ENCODE data around the gene LPO. TPM values are rescaled to one million over a fixed set of nuclear protein-coding genes. Genes with fewer than 3 reads are reported as not detected.

LPO gene
- total RNA-seq, 1 experiment from 2014 or later, result not detected

DNA sequence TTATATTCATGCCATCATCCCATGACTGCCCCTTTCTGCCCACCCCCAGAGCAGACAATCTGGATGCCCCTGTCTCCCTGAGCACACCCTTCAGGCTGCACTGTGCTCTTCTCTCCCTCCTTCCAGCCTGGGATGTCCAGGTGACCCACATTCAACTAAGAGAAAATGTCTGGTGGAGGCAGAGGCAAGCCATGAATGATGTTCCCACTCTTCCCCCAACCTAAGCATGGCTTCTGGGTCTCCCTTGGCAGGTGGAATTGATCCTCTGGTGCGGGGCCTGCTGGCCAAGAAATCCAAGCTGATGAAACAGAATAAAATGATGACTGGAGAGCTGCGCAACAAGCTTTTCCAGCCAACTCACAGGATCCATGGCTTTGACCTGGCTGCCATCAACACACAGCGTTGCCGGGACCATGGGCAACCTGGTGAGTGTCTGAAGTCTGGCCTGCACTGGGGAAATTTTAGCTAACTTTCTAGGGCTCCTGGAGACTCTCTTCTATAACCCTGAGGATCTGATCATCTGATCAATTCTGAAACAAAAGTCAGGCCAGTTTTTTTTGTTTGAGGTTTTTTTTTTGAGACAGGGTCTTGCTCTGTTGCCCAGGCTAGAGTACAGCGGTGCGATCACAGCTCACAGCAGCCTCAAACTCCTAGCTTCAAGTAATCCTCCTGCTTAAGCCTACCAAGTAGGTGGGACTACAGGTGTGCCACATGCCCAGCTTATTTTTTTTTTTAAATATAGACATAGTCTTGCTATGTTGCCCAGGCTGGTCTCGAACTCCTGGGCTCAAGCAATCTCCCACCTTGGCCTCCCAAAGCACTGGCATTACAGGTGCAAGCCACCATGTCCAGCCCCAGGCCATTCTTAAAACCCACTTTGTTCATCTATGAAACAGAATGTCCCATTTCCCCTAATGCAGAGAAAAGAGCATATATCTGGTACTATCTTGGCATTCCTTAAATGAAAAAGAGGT is 27.8 kb downstream of the LPO start:
- DNase-seq (ENCODE audit: low read depth, low spot score), result no peak
- CTCF ChIA-PET, result interaction anchor here (0.6 kb wide), 1 partner anchor 45 kb away, joined by 4 read pairs; no protein-coding TSS in a partner anchor

DNA sequence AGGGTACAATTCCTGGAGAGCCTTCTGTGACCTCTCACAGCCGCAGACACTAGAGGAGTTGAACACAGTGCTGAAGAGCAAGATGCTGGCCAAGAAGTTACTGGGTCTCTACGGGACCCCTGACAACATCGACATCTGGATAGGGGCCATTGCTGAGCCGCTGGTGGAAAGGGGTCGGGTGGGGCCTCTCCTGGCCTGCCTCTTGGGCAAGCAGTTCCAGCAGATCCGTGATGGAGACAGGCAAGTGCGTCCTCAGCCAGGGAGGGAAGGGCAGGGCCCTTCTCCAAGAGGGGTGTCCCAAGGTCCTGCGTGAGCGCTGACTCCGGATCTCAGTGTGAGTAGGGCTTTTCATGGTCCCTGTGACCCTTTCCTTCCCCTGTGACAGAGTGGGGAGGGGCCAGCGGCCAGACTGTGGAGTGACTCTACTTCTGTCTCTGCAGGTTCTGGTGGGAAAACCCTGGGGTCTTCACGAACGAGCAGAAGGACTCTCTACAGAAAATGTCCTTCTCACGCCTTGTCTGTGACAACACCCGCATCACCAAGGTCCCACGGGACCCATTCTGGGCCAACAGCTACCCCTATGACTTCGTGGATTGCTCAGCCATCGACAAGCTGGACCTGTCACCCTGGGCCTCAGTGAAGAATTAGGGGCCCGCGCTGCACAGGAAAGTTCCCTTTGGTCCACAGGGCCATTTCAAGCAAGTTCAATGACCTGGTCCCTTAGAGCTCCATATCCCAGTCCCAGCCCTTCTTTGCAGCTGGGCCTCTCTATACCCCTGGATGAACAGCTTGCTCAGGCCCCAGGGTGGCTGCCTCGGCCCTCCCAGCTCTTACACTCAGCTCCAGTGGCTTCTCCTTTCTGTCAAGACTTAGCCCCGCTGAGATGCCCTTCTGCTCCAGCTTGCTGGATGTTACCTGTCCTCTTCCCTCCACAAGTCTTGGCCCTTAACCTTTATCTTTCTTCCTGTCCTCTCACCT is 29.3 kb downstream of the LPO start:
- H3K36me3 ChIP-seq (ENCODE audit: control insufficient read depth, insufficient read depth, low read length), result no peaks in the 10 kb centered on the region
- H3K27ac ChIP-seq (ENCODE audit: low read length), result no peak overlapping the region
- no peak for ATAC-seq
- no peak overlapping the region for H3K4me3 ChIP-seq (ENCODE audit: low read depth in 2 of 2, low read length in 2 of 2)
- intact Hi-C loops (cut with micrococcal nuclease; ENCODE audit: unreplicated experiment) (no loop called here), in situ Hi-C loops (cut with HindIII; ENCODE audit: low pct_unique_long_range_greater_than_20kb, low sequenced_read_pairs) (no loop called here)
- CTCF ChIA-PET, result no interaction called here
- no peak for DNase-seq (ENCODE audit: low read depth, low spot score)
- POLR2A ChIA-PET, result no interaction called here
- no peaks in the 10 kb centered on the region for H3K4me1 ChIP-seq (ENCODE audit: control insufficient read depth, insufficient read depth, low read length)
- H3K9me3 ChIP-seq (ENCODE audit: control insufficient read depth, insufficient read depth, low read depth, low read length), result no peaks in the 10 kb centered on the region
- peaks cover 11% of the 10 kb centered on the region for H3K27me3 ChIP-seq (ENCODE audit: control insufficient read depth, insufficient read depth, low read length)
- TF ChIP-seq, protein P1, sequence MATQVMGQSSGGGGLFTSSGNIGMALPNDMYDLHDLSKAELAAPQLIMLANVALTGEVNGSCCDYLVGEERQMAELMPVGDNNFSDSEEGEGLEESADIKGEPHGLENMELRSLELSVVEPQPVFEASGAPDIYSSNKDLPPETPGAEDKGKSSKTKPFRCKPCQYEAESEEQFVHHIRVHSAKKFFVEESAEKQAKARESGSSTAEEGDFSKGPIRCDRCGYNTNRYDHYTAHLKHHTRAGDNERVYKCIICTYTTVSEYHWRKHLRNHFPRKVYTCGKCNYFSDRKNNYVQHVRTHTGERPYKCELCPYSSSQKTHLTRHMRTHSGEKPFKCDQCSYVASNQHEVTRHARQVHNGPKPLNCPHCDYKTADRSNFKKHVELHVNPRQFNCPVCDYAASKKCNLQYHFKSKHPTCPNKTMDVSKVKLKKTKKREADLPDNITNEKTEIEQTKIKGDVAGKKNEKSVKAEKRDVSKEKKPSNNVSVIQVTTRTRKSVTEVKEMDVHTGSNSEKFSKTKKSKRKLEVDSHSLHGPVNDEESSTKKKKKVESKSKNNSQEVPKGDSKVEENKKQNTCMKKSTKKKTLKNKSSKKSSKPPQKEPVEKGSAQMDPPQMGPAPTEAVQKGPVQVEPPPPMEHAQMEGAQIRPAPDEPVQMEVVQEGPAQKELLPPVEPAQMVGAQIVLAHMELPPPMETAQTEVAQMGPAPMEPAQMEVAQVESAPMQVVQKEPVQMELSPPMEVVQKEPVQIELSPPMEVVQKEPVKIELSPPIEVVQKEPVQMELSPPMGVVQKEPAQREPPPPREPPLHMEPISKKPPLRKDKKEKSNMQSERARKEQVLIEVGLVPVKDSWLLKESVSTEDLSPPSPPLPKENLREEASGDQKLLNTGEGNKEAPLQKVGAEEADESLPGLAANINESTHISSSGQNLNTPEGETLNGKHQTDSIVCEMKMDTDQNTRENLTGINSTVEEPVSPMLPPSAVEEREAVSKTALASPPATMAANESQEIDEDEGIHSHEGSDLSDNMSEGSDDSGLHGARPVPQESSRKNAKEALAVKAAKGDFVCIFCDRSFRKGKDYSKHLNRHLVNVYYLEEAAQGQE (IDR thresholded peaks at IDR 0.05; ENCODE audit: insufficient read depth in 1 of 2, low read depth in 2 of 2, low read length in 1 of 2), result no peak
- TF ChIP-seq, protein P2, sequence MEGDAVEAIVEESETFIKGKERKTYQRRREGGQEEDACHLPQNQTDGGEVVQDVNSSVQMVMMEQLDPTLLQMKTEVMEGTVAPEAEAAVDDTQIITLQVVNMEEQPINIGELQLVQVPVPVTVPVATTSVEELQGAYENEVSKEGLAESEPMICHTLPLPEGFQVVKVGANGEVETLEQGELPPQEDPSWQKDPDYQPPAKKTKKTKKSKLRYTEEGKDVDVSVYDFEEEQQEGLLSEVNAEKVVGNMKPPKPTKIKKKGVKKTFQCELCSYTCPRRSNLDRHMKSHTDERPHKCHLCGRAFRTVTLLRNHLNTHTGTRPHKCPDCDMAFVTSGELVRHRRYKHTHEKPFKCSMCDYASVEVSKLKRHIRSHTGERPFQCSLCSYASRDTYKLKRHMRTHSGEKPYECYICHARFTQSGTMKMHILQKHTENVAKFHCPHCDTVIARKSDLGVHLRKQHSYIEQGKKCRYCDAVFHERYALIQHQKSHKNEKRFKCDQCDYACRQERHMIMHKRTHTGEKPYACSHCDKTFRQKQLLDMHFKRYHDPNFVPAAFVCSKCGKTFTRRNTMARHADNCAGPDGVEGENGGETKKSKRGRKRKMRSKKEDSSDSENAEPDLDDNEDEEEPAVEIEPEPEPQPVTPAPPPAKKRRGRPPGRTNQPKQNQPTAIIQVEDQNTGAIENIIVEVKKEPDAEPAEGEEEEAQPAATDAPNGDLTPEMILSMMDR (IDR thresholded peaks at IDR 0.05), result no peak
- TF ChIP-seq SIN3A (IDR thresholded peaks at IDR 0.05; ENCODE audit: borderline replicate concordance, insufficient read depth, low read depth, low read length) (no peak), TCF7L2 (IDR thresholded peaks at IDR 0.05; ENCODE audit: low read depth, low read length) (no peak), POLR2AphosphoS5 (IDR thresholded peaks at IDR 0.05; ENCODE audit: low read depth, low read length) (no peak)
- BruUV-seq (replicated peaks), result no TSS peak

More for the DNA sequence above, 27.8 kb downstream of the LPO start:
- TF ChIP-seq, protein P1 (IDR thresholded peaks at IDR 0.05; ENCODE audit: insufficient read depth in 1 of 2, low read depth in 2 of 2, low read length in 1 of 2), result no peak
- TF ChIP-seq TCF7L2 (IDR thresholded peaks at IDR 0.05; ENCODE audit: low read depth, low read length), result no peak
- TF ChIP-seq, protein P2 (IDR thresholded peaks at IDR 0.05), result no peak
- no peak for TF ChIP-seq POLR2AphosphoS5 (IDR thresholded peaks at IDR 0.05; ENCODE audit: low read depth, low read length)
- TF ChIP-seq SIN3A (IDR thresholded peaks at IDR 0.05; ENCODE audit: borderline replicate concordance, insufficient read depth, low read depth, low read length), result no peak
- no peak for ATAC-seq
- H3K27me3 ChIP-seq (ENCODE audit: control insufficient read depth, insufficient read depth, low read length), result peaks cover 20% of the 10 kb centered on the region
- H3K36me3 ChIP-seq (ENCODE audit: control insufficient read depth, insufficient read depth, low read length), result no peaks in the 10 kb centered on the region
- BruUV-seq (replicated peaks), result no TSS peak
- H3K4me1 ChIP-seq (ENCODE audit: control insufficient read depth, insufficient read depth, low read length), result no peaks in the 10 kb centered on the region
- POLR2A ChIA-PET, result no interaction called here
- in situ Hi-C loops (cut with HindIII; ENCODE audit: low pct_unique_long_range_greater_than_20kb, low sequenced_read_pairs) (no loop called here), intact Hi-C loops (cut with micrococcal nuclease; ENCODE audit: unreplicated experiment) (no loop called here)
- H3K4me3 ChIP-seq (ENCODE audit: low read depth in 2 of 2, low read length in 2 of 2), result no peak overlapping the region
- no peaks in the 10 kb centered on the region for H3K9me3 ChIP-seq (ENCODE audit: control insufficient read depth, insufficient read depth, low read depth, low read length)
- no peak overlapping the region for H3K27ac ChIP-seq (ENCODE audit: low read length)

All from Panc1 (cell line).